ENCODE results near the gene MYO18B. TPM values are rescaled to one million over a fixed set of nuclear protein-coding genes. Genes with fewer than 3 reads are reported as not detected.

MYO18B gene
- total RNA-seq, 2 experiments from 2014 or later = 0.11 to 0.22 TPM

GRCh38 chr22:26075251-26075650, 333.3 kb downstream of the MYO18B start:
- Histone ChIP-seq H3K9me3 (ENCODE audit: control insufficient read depth in 1 of 2, insufficient read depth in 1 of 2, low read length in 2 of 2) (no peaks in the 10 kb centered on the region), H3K4me1 (ENCODE audit: insufficient read depth, low read length) (no peaks in the 10 kb centered on the region), H3K4me3 (ENCODE audit: low read length) (no peak overlapping the region), H3K27me3 (ENCODE audit: control insufficient read depth in 1 of 2, insufficient read depth in 2 of 2, low read length in 2 of 2) (peaks cover 0 to 3% of the 10 kb centered on the region in 2 experiments), H3K27ac (ENCODE audit: low read depth in 1 of 2, low read length in 2 of 2) (no peak overlapping the region), H3K36me3 (ENCODE audit: insufficient read depth, low read length) (no peaks in the 10 kb centered on the region)
- CTCF ChIA-PET = no interaction called here
- intact Hi-C loops (cut with DNase I, micrococcal nuclease) = no loop called here
- H3K4me1 Mint-ChIP-seq (ENCODE audit: low read depth) = no peaks in the 10 kb centered on the region
- peaks cover 3% of the 10 kb centered on the region for H3K9me3 Mint-ChIP-seq
- H3K36me3 Mint-ChIP-seq (ENCODE audit: low read depth) = no peaks in the 10 kb centered on the region
- H3K27ac Mint-ChIP-seq = no peak overlapping the region
- ATAC-seq (ENCODE audit: poor library complexity) = no peak
- POLR2A ChIA-PET = no interaction called here
- no peak for TF ChIP-seq CTCF (IDR thresholded peaks at IDR 0.05)
- no peak for DNase-seq
- peaks cover 51% of the 10 kb centered on the region for H3K27me3 Mint-ChIP-seq
- H3K4me3 Mint-ChIP-seq = no peak overlapping the region

- no peak overlapping the region for H3K27ac ChIP-seq (ENCODE audit: low read depth in 1 of 2, low read length in 2 of 2)
- DNase-seq (no peak), ATAC-seq (ENCODE audit: poor library complexity) (no peak)
- H3K4me1 ChIP-seq (ENCODE audit: insufficient read depth, low read length) = no peaks in the 10 kb centered on the region
- TF ChIP-seq CTCF (IDR thresholded peaks at IDR 0.05) = no peak
- no peaks in the 10 kb centered on the region for H3K36me3 ChIP-seq (ENCODE audit: insufficient read depth, low read length)
- ChIA-PET CTCF (no interaction called here), POLR2A (no interaction called here)
- Mint-ChIP-seq H3K27ac (no peak overlapping the region), H3K4me3 (no peak overlapping the region), H3K27me3 (peaks cover 28% of the 10 kb centered on the region), H3K36me3 (ENCODE audit: low read depth) (no peaks in the 10 kb centered on the region), H3K9me3 (peaks cover 3% of the 10 kb centered on the region), H3K4me1 (ENCODE audit: low read depth) (no peaks in the 10 kb centered on the region)
- no peak overlapping the region for H3K4me3 ChIP-seq (ENCODE audit: low read length)
- intact Hi-C loops (cut with DNase I, micrococcal nuclease) = no loop called here
- H3K9me3 ChIP-seq (ENCODE audit: control insufficient read depth in 1 of 2, insufficient read depth in 1 of 2, low read length in 2 of 2) = no peaks in the 10 kb centered on the region
- H3K27me3 ChIP-seq (ENCODE audit: control insufficient read depth in 1 of 2, insufficient read depth in 2 of 2, low read length in 2 of 2) = peaks cover 0 to 3% of the 10 kb centered on the region in 2 experiments
Measured at GRCh38 chr22:26079009-26079408, 337.0 kb downstream of the MYO18B start.

Other genes starting within 250 kb of the MYO18B start
- 1 to 10 TPM; 1.7 to 2.0 TPM for gene GRK3, start 177.5 kb upstream of the MYO18B start, total RNA-seq

Data from CD4-positive, alpha-beta T cell (primary cell).